ENCODE results near the gene PIK3IP1. TPM values are rescaled to one million over a fixed set of nuclear protein-coding genes. Genes with fewer than 3 reads are reported as not detected.
"Not testable (repeated sequence)": the region's sequence is repeated elsewhere in the genome, so short reads cannot be mapped to it uniquely, and the experiment has no call there.

PIK3IP1 gene
- polyA plus RNA-seq, 3 donors: 11.3 to 14.9 (median 14.5) TPM

DNA sequence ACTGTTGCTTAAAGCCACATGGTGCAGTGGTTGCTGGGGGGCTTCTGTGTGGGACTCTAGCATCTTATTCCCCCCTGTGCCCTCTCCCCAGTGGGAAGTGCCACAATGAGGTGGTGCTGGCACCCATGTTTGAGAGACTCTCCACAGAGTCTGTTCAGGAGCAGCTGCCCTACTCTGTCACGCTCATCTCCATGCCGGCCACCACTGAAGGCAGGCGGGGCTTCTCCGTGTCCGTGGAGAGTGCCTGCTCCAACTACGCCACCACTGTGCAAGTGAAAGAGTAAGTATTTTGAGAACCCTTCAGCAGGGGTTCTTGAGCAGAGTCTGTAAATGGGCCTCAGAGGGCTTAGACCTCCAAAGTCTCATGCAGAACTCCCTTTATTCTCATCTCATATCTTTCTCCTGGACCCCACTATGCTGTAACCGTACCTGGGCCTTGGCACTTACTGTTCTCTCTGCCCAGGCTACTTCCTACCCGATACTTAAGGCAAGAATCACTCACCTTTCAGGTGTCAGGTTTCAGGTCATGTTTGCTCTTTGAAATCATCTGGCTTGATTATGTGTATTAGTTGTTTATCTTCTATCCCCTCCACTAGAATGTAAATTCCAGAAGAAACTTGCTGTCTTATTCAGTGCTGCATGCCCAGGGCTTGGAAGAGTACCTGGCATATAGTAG is 32.4 kb downstream of the PIK3IP1 start:
- DNase-seq: no peak

DNA sequence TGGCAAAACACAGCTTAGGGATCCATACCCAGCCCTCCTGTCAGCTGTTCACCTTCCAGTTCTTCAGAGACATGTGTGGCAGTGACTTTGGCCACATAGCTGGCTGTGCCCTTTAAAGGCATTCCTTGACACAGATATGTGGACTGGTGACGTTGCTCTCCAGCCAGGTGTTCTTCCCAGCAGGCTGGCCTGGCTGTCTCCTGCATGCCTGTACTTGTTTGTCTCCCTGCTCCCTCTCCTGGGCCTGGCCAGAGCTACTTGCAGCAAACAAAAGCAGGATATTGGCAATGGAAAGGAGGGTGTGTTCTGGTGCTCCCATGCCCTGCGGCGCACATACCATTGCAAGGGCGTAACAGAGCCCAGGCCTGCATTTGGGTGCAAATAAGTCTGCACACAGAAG is 38.3 kb downstream of the PIK3IP1 start:
- DNase-seq: no peak

DNA sequence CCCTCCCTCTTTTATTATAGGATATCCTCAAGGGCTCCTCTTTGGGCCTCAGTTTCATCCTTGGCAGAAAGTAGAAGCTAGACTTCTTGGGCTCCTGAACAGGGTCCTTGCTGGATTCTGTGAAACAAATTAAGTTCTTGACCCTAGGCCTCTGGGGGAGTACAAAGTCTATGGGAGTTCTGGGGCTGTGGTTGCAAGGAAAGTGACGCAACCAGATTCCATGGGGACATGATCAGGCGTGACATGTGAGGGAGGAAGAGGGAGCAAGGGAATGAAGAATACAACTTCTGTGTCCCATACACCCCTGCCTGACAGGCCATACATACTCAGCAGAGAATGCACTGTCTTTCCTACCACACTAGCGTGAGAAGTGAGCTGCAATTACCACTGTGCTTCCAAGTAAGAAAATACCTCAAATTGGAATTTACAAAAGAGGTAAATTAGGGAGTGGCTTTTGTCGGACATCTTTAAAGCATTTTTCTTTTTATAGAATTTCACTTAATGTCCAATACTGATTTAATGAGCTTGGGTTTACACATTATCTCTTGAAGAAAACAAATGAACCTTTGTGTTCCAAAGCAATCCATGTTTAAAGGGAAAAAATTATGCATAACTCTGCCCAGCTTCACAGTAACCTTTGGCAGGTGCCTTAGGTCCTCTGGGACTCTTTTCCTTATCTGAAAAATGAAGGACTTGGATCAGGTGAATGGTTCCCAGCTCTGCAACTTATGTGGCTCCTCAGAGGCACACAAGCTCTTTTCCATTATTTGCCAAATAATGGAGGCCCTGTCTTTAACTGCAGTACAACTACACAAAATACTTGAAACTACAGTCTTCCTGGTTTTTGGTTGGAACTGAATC is 41.3 kb downstream of the PIK3IP1 start:
- peak; percentile 50 for DNase-seq

DNA sequence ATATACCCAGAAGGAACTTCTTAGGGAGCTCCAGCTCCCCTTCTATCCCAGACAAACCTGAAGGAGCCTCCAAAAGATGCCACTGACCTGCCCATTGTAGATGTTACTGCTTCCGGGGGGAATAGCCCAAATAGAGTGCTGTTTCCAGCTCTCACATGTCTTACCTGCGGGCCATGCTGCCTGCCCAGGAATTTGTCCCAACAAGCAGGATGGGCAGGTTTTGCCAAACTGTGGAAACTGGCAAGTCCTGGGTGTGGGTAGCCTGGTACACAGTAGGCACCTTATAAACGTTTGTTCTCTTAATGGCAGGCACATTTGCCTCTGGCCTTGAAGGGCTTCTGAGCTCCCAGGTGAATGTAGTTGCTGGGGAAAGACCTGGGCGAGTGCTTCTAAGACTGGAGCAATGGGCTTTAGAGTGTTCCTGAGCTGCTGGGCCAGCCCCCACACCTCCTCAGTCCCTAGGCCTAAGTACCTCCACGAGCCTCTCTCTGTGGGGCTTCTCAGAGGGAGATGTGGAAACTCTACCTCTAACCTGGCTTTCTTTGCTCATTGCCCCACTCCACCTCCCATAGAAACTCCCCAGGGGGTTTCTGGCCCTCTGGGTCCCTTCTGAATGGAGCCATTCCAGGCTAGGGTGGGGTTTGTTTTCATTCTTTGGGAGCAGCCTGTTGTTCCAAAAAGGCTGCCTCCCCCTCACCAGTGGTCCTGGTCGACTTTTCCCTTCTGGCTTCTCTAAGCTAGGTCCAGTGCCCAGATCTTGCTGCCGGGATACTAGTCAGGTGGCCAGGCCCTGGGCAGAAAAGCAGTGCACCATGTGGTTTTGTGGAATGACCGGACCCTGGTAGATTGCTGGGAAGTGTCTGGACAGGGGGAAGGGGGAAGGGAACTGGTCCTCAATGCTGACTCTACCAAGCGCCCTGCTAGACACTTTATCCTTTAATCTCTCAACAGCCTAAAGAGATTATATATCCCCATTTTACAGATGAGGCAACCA is 43.0 kb downstream of the PIK3IP1 start:
- DNase-seq: no peak

DNA sequence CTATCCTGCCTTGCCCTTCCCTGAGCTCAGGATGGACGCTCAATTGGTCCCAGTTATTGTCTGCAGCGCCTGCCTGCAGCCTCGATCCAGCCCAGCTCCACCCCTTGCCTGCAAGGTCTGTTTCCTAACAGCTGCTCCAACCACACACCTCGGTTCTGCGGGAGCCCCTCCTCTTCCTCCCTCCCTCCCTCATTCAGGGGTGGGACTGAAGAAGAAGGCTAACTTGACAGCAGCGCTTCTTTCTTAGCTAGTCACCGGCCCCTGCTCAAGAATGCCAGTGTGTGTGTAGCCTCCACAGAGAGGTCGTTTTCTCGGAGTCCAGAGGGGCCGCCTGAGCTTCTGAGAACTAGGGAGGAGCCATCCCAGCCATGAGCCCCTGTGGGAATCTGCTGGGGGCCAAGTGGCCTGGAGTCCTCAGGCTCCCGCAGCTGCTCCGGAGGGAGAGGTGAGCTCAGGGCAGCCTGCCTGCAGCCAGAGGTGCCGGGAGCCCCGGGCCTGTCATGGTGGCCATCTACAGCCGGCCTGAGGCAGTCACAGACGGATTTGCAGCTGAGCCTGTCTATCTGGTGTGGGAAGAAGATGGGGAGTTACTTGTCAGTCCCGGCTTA is 44.0 kb downstream of the PIK3IP1 start:
- DNase-seq: peak; percentile 83

DNA sequence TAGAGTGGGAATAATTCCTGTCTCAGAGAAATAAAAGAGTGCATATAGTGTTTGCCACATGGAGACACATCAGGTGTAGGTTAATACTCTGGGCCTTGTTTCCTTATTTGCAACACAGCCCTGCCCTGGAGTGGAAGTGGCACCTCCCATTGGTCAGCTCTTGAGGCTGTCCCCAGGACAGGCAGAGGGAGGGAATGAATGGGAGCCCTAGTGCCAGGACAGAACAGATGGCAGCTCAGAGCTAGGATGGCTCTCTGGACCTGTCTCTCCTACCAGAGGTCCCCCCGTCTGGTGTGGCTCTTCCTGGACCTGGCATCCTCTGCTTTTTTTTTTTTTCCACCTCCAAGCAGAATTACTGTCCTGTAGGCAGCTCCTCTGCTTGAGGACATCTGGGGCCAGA is 44.6 kb downstream of the PIK3IP1 start:
- DNase-seq: no peak

DNA sequence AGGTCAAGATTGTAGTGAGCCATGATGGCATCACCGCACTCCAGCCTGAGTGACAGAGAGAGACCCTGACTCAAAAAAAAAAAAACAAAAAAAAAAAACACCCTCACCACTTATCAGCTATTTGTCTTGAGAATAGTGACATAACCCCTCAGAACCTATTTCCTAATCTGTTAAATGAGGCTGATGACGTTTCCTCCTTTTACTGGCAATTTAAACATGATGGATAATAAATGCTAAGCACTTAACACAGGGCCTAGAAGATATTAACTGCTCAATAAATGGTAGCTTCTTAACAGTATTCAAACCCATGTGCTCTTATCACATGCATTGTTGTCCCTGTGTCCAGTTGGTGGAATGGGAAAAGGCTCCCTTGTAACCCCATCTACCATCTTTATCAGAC is 45.6 kb downstream of the PIK3IP1 start:
- DNase-seq: no peak

DNA sequence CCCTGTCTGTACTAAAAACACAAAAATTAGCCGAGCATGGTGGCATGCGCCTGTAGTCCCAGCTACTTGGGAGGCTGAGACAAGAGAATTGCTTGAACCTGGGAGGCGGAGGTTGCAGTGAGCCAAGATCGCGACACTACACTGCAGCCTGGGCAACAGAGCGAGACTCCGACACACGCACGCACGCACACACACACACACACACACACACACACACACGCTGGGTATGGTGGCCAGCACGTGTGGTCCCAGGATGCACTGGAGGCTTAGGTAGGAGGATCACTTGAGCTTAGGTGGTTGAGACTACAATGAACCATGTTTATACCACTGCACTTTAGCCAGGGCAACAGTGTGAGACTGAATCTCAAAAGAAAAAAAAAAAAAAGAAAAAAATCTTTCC is 46.3 kb downstream of the PIK3IP1 start:
- DNase-seq: not testable (repeated sequence)

DNA sequence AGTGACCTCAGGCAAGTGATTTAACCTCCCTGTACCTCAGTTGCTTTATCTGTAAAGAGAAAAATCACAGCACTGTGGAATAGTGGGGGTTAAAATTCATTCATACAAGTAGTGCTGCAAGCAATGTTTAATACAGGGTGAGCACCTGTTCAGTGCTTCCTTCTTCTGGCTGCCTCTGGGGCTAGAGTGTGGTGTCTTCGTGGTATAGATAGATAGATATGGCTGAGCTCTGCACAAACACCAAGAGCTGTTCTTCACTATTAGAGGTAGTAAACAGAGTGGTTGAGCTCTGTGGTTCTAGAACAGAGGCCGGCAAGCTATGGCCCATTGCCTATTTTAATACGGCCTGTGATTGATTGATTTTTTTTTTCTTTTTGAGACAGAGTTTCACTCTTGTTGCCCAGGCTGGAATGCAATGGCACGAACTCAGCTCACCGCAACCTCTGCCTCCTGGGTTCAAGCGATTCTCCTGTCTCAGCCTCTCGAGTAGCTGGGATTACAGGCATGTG is 47.3 kb downstream of the PIK3IP1 start:
- DNase-seq: no peak

DNA sequence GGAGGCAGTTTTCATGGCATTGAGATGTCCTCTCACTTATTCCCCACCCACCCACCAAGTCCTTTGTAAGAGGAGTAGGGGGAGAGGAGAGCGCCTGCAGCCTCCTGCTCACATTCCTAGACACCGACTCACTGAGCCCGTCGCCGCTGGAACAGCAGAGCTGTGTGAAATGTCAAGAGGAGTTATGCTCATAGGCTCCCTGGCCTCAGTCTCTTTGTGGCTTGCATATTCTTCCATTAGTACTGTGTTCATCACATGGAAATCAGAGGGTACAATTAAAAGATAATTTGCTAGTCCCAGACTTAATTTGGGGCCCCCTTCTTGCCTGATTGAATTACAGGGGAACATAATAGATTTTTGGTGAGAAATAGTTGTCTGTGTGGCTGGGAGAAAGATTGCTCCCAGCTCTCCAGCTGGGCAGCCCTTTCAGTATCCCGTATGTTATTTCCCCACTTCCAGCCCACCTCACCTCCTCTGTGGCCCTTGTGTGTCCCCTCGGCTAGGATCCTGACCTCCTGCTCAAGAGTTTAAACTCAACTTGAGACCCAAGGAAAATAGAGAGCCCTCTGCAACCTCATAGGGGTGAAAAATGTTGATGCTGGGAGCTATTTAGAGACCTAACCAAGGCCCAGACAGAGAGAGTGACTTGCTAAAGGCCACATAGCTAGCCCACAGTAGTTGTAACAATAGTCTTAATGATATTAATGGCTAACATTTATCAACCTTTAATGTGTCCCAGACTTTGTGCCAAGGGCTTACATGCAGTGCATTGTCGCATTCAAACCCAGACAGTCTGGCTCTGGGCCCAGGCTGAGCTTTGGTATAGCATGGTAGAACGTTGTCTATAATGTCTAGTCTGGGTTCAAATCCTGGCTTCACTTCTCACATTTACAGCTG is 48.0 kb downstream of the PIK3IP1 start:
- DNase-seq: peak; percentile 43

DNA sequence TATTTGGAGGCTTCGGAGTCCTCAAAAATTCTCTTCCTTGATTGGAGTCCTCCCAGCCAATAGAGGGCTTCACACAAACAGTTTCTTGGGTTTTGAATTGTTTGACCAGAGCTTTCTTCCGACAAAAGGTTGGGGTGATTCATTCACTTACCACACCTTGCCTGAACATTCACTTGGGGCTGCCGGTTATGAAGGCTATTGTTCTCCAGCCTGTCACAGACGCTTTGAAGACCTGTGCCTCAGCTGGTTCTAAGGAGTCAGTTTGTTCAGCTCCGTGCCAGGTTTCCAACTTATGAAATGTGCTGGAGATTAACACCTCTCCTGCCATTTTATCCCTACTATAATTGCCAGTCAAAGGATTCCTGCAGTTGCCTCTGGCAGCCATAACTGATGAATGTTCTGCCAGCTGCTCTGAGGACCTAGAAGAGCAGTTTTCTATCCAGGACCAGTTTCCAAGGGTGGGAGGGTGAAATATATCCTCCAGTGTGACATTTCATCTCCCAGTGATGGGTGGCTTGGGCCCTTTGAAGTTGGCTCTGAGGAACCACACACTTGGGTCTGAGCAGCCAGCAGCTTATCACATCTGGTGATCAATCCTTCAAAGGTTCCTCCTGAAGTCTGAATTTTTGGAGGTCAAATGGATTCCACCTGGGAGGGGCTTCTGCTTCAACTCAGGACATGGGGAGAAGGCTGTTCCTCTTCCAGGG is 48.8 kb downstream of the PIK3IP1 start:
- DNase-seq: no peak

DNA sequence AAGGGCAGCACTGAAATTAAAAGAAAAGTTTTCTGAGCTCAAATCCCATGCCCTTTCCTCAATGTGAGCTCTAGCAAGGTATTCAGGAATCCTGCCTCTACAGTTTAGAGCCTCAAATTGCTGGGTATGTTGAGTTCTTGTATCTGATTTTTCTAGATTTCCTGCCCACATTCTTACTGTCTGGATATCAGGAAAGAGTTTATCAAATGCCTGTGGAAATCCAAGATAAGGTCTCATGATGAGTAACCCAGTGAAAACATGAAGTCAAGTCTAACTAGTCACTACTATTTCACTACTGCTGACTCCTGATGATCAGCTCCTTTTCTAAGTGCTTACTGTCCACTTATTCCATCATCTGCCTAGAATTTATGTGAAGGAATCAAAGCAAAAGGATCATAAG is 50.4 kb downstream of the PIK3IP1 start:
- DNase-seq: no peak

DNA sequence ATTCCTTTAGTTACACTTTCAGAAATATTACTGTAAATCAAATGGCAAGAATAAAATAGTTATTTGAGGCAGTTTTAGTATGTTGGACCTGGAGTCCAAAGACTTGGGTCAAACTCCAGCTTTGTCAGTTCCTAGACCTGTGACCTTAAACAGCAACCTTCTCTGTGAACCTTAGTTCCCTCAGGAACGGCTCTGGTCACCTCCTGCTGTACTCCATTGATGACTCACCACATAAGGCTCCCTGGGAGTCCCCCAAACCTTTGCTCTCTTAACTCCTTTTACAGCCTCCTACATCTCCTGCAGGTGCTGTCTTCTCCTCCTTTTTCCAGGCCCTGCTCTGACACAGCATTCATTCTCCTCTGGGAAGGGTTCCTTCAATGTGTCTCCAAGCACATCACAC is 51.1 kb downstream of the PIK3IP1 start:
- DNase-seq: no peak

DNA sequence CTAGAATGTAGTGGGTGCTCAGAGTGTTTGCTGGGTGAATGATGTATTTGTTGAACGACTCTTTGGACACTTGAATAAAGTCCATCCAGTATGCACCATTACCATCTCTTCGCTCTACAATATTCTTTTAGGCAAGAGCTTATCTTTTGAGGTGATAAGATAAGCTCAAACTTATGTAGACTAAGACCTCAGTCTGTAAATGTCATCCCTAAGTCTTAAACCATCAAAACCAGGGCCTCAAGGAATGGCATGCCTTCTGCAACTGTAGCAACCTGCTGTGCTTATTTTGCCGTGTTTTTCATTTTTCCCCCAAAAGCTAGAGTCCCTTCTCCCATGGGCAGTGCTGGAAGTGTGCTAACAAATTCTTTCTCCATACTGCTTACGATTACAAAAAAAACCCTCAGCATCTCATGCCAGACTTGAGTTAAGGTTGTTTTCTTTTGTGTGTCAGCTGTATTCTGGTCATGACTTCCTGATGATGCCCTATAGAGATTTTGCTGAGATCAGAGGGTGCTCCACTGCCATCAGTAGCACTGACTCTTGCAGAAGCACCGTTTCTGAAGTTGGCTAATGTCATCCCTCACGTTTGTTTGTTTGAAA is 52.4 kb downstream of the PIK3IP1 start:
- no peak for DNase-seq

DNA sequence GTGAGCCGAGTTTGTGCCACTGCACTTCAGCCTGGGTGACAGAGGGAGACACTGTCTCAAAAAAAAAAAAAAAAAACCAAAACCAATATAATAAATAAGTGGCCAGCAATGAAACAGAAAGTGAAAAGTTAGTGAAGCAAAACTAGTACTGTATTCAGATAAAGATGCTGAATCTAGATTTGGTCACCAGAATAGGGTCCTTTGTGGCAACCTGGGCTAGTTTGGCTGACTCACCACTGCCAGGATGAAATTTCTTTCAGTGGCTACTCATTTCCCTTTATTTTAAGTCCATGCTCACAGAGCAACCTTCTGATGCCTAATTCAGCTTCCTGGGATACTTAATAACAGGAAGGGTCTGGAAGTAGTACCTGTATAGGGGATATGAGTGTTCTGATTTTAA is 54.2 kb downstream of the PIK3IP1 start:
- no peak for DNase-seq

DNA sequence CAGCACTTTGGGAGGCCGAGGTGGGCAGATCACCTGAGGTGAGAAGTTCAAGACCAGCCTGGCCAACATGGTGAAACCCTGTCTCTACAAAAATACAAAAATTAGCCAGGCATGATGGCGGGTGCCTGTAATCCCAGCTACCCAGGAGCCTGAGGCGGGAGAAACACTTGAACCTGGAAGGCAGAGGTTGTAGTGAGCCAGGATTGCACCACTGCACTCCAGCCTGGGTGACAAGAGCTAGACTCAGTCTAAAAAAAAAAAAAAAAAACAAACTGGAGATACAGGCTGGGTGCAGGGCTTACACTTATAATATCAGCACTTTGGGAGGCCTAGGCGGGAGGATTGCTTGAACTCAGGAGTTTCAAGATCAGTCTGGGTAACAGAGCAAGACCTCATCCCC is 56.2 kb downstream of the PIK3IP1 start:
- DNase-seq: not testable (repeated sequence)

DNA sequence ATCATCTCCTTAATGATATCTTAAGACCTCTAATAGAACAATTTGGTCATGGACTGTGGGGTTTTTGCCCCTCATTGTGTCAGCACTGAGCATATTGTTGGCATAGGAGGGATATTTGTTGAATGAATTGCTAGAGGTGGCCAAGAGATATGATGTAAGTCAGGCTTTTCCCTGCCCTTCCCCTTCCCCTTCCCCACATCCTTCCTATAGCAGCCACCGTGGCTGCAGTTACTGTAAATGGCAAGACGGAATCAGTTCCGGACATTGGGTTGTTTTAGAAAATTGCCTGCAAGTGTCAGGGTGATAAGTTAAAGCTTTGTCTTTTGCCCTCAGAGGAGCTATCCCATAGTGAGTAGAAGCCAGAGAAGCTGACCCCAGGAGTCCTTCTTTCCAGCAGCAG is 57.2 kb downstream of the PIK3IP1 start:
- DNase-seq: no peak

DNA sequence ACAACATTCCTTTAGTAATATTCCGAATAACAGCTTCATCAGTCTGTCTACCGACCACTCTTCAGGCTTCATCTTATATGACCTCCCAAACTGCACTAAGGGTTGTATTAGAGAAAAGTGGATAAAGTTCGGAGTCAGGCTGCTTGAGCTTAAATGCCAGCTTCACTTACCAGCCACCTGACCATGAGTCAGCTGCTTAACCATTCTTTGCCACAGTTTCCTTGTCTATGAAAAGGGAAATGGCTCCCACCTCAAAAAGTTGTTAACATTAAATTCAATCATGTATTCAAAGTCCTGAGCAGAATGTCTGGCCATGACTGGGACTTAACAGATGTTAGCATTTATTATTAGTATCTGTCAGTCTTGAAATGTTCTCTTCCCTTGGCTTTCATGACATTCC is 59.3 kb downstream of the PIK3IP1 start:
- no peak for DNase-seq
